OCI-LY1 (cell line): ENCODE results near the gene GTPBP1.

Experiments used
- H2AFZ ChIP-seq: fragments of 200-600 bp; sonication (generic), shearing (Covaris generic); 2 replicates; pipeline ENCODE4 v1.6.0; 2014; ENCODE audit warnings: antibody characterized with exemption, mild to moderate bottlenecking, low read length
- H3F3A ChIP-seq: fragments of 200-600 bp; sonication (generic), shearing (Covaris generic); 2 replicates; pipeline ENCODE4 v1.6.0; 2014; ENCODE audit warnings: mild to moderate bottlenecking, antibody characterized with exemption, low read length, moderate library complexity; ENCODE audit not compliant: insufficient read depth
- H3K27ac ChIP-seq: fragments of 200-600 bp; sonication (generic); 2 replicates; pipeline ENCODE4 v1.5.1; 2014; ENCODE audit warnings: low read length, mixed run types, mild to moderate bottlenecking, low read depth; ENCODE audit not compliant: poor library complexity, severe bottlenecking
- H3K27me3 ChIP-seq: fragments of 200-600 bp; sonication (generic); 2 replicates; pipeline ENCODE4 v1.6.0; 2014; ENCODE audit warnings: antibody characterized with exemption, mild to moderate bottlenecking, low read length, moderate library complexity; ENCODE audit not compliant: insufficient read depth
- H3K36me3 ChIP-seq: fragments of 200-600 bp; sonication (generic); 2 replicates; pipeline ENCODE4 v1.6.1; 2014; ENCODE audit warnings: mild to moderate bottlenecking, antibody characterized with exemption, low read length, moderate library complexity, mixed read lengths; ENCODE audit not compliant: insufficient read depth
- H3K4me1 ChIP-seq: fragments of 200-600 bp; sonication (generic); 2 replicates; pipeline ENCODE4 v1.5.1; 2014; ENCODE audit warnings: mild to moderate bottlenecking, low read length, moderate library complexity; ENCODE audit not compliant: insufficient read depth, severe bottlenecking
- H3K4me2 ChIP-seq: fragments of 200-600 bp; sonication (generic), shearing (Covaris generic); 2 replicates; pipeline ENCODE4 v1.6.1; 2014; ENCODE audit warnings: low read length
- H3K4me3 ChIP-seq: fragments of 200-600 bp; sonication (generic); 2 replicates; pipeline ENCODE4 v1.5.1; 2014; ENCODE audit warnings: low read length, low read depth, mild to moderate bottlenecking, mixed read lengths; ENCODE audit not compliant: poor library complexity, severe bottlenecking
- H3K79me2 ChIP-seq: fragments of 200-600 bp; shearing (Covaris generic); 2 replicates; pipeline ENCODE4 v1.6.1; 2016; ENCODE audit warnings: mixed run types, low read length, mixed read lengths; ENCODE audit not compliant: insufficient read depth
- H3K9ac ChIP-seq: fragments of 200-600 bp; sonication (generic), shearing (Covaris generic); 2 replicates; pipeline ENCODE4 v1.6.1; 2014; ENCODE audit warnings: mild to moderate bottlenecking, low read length, mixed read lengths
- H3K9me2 ChIP-seq: fragments of 200-600 bp; sonication (generic), shearing (Covaris generic); 2 replicates; pipeline ENCODE4 v1.6.1; 2014; ENCODE audit warnings: low read depth, mild to moderate bottlenecking, low read length, mixed read lengths
- H3K9me3 ChIP-seq: fragments of 200-600 bp; shearing (Covaris generic); 2 replicates; pipeline ENCODE4 v1.6.1; 2014; ENCODE audit warnings: low read length, mixed read lengths
- H4K20me1 ChIP-seq: fragments of 200-600 bp; sonication (generic), shearing (Covaris generic); 2 replicates; pipeline ENCODE4 v1.6.0; 2016; ENCODE audit warnings: mild to moderate bottlenecking, low read length; ENCODE audit not compliant: insufficient read depth
- EZH2 ChIP-seq: fragments of 200-600 bp; sonication (generic), shearing (Covaris generic); IDR thresholded peaks from 2 replicates; pipeline ENCODE4 v1.8.0; 2017; ENCODE audit warnings: borderline replicate concordance, mixed run types, mild to moderate bottlenecking, antibody characterized with exemption, low read length, moderate library complexity, mixed read lengths
- TF ChIP-seq, protein P1 (sequence below): fragments of 200-600 bp; sonication (generic), shearing (Covaris generic); IDR thresholded peaks from 2 replicates; pipeline ENCODE4 v1.5.1; 2017; ENCODE audit warnings: mild to moderate bottlenecking, antibody characterized with exemption, low read length, moderate library complexity, mixed read lengths

Gene GTPBP1

DNA sequence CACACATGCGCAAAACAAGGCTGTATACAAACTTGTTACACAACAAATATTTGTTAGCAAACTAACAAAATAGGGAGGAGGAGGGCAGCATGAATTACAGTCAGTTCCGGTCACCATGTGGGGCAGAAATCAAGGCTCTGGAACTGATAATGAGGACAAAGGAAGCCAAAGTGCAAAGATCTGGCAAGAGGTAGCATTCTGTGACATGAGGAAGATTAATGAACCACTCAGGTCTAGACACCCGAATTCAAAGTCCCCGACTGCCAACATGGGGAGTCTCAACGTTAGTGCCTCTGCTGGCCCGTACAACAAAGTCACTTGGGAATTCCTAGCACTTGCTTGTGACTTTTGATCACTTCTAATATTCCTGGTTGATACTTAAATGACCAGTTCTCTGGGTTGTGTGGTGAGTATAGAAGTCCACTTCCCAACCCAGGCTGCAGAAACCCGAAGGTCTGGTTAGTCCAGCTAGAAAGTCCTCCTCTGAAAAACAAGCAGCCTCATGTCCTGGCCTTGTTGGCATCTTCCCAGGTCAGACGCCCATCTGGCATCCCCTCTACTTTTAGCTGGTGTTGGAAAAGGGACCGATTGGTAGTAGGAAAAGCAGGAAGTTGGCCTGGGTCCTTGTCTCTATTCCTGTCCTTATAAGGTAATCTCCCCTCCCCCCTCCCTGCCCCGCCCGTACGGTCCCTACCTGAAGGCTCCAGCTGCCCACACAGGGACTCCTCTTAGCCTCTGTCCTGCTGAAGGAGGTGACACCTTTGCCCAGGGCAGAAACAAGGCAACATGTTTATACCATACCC lies 48.4 kb downstream of the GTPBP1 start:
- TF ChIP-seq, protein P1, sequence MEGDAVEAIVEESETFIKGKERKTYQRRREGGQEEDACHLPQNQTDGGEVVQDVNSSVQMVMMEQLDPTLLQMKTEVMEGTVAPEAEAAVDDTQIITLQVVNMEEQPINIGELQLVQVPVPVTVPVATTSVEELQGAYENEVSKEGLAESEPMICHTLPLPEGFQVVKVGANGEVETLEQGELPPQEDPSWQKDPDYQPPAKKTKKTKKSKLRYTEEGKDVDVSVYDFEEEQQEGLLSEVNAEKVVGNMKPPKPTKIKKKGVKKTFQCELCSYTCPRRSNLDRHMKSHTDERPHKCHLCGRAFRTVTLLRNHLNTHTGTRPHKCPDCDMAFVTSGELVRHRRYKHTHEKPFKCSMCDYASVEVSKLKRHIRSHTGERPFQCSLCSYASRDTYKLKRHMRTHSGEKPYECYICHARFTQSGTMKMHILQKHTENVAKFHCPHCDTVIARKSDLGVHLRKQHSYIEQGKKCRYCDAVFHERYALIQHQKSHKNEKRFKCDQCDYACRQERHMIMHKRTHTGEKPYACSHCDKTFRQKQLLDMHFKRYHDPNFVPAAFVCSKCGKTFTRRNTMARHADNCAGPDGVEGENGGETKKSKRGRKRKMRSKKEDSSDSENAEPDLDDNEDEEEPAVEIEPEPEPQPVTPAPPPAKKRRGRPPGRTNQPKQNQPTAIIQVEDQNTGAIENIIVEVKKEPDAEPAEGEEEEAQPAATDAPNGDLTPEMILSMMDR, result no peak
- no peak for TF ChIP-seq EZH2
- Histone ChIP-seq H3K4me1 (peaks cover 51% of the 10 kb centered on the region), H3F3A (no peaks in the 10 kb centered on the region), H3K9ac (peak overlapping the region; percentile 85; the same call in 1 of the 2 replicates), H4K20me1 (no peaks in the 10 kb centered on the region), H3K27ac (peak overlapping the region; percentile 70), H3K79me2 (no peaks in the 10 kb centered on the region), H3K9me2 (no peaks in the 10 kb centered on the region), H3K36me3 (peaks cover 39% of the 10 kb centered on the region), H3K4me3 (peak overlapping the region; percentile 89), H3K27me3 (no peaks in the 10 kb centered on the region), H3K9me3 (no peaks in the 10 kb centered on the region), H3K4me2 (peak overlapping the region; percentile 92), H2AFZ (no peak overlapping the region)

DNA sequence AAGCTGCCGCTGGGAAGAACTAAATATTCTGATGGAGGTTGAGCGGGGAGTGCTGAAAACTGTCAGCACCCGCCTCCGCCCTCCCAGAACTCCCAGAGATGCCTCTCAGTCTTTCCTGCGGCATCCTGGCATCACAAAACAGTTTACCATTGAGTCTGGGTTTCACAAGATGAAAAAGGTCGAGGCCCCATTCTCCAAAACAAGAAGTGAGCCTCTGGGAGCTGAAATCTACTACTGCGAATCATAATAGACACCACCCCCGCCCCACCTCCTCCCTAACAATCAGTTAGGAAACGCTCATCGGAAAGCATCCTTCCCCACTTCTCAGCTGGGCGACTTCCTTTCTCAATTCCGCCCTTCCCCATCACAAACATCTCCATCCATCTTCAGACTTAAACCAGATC lies 49.0 kb downstream of the GTPBP1 start:
- peaks cover 33% of the 10 kb centered on the region for H3K36me3 ChIP-seq
- H3K4me1 ChIP-seq, result peaks cover 51% of the 10 kb centered on the region
- TF ChIP-seq, protein P1, result no peak
- TF ChIP-seq EZH2, result no peak
- H4K20me1 ChIP-seq, result no peaks in the 10 kb centered on the region
- peak overlapping the region; percentile 92 for H3K4me2 ChIP-seq
- H3K27me3 ChIP-seq, result no peaks in the 10 kb centered on the region
- H3K9me3 ChIP-seq, result no peaks in the 10 kb centered on the region
- no peak overlapping the region for H2AFZ ChIP-seq
- peak overlapping the region; percentile 89 for H3K4me3 ChIP-seq
- peak overlapping the region; percentile 85 for H3K9ac ChIP-seq
- no peaks in the 10 kb centered on the region for H3K79me2 ChIP-seq
- H3K27ac ChIP-seq, result peak overlapping the region; percentile 70
- no peaks in the 10 kb centered on the region for H3K9me2 ChIP-seq
- H3F3A ChIP-seq, result no peaks in the 10 kb centered on the region

GRCh38 chr22:38755155-38755910 lies 49.6 kb downstream of the GTPBP1 start:
- Histone ChIP-seq H3K4me2 (peak overlapping the region; percentile 92), H2AFZ (no peak overlapping the region), H3K4me3 (peak overlapping the region; percentile 89), H3K9me3 (no peaks in the 10 kb centered on the region), H3K27me3 (peaks cover under 1% of the 10 kb centered on the region; the same call in 1 of the 2 replicates), H3K27ac (peak overlapping the region; percentile 70), H4K20me1 (no peaks in the 10 kb centered on the region), H3K9ac (peak overlapping the region; percentile 85), H3K79me2 (no peaks in the 10 kb centered on the region), H3K4me1 (peaks cover 51% of the 10 kb centered on the region), H3K36me3 (peaks cover 27% of the 10 kb centered on the region), H3F3A (no peaks in the 10 kb centered on the region), H3K9me2 (no peaks in the 10 kb centered on the region)
- TF ChIP-seq EZH2, result no peak
